ENCODE measurements around the gene POSTN. TPM values are rescaled to one million over a fixed set of nuclear protein-coding genes. Genes with fewer than 3 reads are reported as not detected.

The POSTN gene
- 17.0 TPM for total RNA-seq

- no peak for ATAC-seq
These were observed at the start of gene POSTN for GRCh38 chr13:37598597-37598996. Gene POSTN, minus strand, starts transcription at chr13:37598768. Its CDS starts 42 bp downstream, at chr13:37598726.

- ATAC-seq, result no peak
These were observed 48.6 kb upstream of the POSTN start for GRCh38 chr13:37647031-37647650.

- no peak for ATAC-seq
These were observed 48.0 kb upstream of the POSTN start for GRCh38 chr13:37646531-37646930.

GRCh38 chr13:37645181-37645740 is 46.7 kb upstream of the POSTN start:
- ATAC-seq, result no peak

- no peak for ATAC-seq
These were observed 42.8 kb upstream of the POSTN start for GRCh38 chr13:37641391-37641790.

GRCh38 chr13:37640499-37640898 is 41.9 kb upstream of the POSTN start:
- ATAC-seq, result no peak

GRCh38 chr13:37636701-37637100 is 38.1 kb upstream of the POSTN start:
- no peak for ATAC-seq

GRCh38 chr13:37632294-37632693 is 33.7 kb upstream of the POSTN start:
- ATAC-seq, result no peak

- no peak for ATAC-seq
These were observed 28.9 kb upstream of the POSTN start for GRCh38 chr13:37627428-37627827.

- no peak for ATAC-seq
These were observed 23.3 kb upstream of the POSTN start for GRCh38 chr13:37621811-37622361.

- ATAC-seq, result no peak
These were observed 20.0 kb upstream of the POSTN start for GRCh38 chr13:37618554-37618953.

- ATAC-seq, result no peak
These were observed 18.6 kb upstream of the POSTN start for GRCh38 chr13:37617173-37617572.

- no peak for ATAC-seq
These were observed 17.6 kb upstream of the POSTN start for GRCh38 chr13:37616131-37616530.

- ATAC-seq, result no peak
These were observed 16.7 kb upstream of the POSTN start for GRCh38 chr13:37615276-37615675.

- ATAC-seq, result no peak
These were observed 15.1 kb upstream of the POSTN start for GRCh38 chr13:37613638-37614037.

GRCh38 chr13:37613236-37613635 is 14.7 kb upstream of the POSTN start:
- no peak for ATAC-seq

GRCh38 chr13:37608750-37609339 is 10.3 kb upstream of the POSTN start:
- no peak for ATAC-seq

- ATAC-seq, result no peak
These were observed 4.3 kb upstream of the POSTN start for GRCh38 chr13:37602733-37603381.

- no peak for ATAC-seq
These were observed 3.3 kb upstream of the POSTN start for GRCh38 chr13:37601648-37602440.

GRCh38 chr13:37599519-37599918 is 951 bp upstream of the POSTN start:
- no peak for ATAC-seq

GRCh38 chr13:37597477-37598025 is 1.0 kb downstream of the POSTN start:
- no peak for ATAC-seq

GRCh38 chr13:37596805-37597204 is 1.8 kb downstream of the POSTN start:
- no peak for ATAC-seq

Measured in esophagus mucosa (tissue), 1 donor.